ENCODE data around the gene HIF1A.
"Not testable (repeated sequence)": the region's sequence is repeated elsewhere in the genome, so short reads cannot be mapped to it uniquely, and the experiment has no call there.

Gene HIF1A

DNA sequence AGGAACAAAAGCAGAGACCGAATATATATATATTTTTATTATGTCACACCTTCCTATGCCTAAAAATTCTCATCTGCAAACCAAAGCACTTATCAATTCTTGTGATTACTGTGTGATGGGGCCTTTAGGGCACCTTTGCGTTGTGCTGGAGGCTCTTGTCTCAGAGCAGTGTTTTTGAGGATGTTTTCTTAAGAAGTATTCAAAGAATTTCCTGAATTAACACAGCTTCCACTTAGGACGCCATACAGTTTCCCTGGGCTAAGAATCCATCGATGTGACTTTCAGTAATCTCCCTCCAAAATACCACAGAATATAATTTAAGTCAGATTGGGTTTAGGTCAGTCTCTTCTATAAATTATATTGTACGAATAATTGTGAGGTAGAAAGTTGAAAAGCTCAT is 22.0 kb upstream of the HIF1A start:
- DNase-seq (ENCODE audit: low read depth in 2 of 2), result no peak

- DNase-seq (ENCODE audit: low read depth in 2 of 2), result no peak
Observed at GRCh38 chr14:61675291-61675690, 20.0 kb upstream of the HIF1A start.

- no peak for DNase-seq (ENCODE audit: low read depth in 2 of 2)
Observed at GRCh38 chr14:61677479-61677878, 17.8 kb upstream of the HIF1A start.

DNA sequence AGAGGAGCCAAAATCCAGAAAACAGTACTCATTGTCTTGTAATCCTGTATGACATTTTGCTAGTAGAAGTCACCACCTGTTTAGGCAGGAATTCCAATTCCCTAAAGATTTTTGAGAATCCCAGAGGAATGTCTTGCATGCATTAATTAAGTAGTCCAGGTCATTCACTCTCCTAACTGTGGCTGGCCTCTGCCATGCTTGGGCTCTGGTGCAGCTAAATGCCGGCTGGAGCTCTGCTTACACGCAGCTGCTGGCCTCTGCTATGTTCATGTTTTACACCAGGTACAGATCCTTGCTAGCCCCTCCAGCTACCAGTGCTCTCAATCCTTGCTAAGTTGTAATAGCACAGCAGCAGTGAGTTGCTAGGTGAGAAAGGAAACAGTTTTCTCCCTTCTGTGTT is 16.3 kb upstream of the HIF1A start:
- no peak for DNase-seq (ENCODE audit: low read depth in 2 of 2)

DNA sequence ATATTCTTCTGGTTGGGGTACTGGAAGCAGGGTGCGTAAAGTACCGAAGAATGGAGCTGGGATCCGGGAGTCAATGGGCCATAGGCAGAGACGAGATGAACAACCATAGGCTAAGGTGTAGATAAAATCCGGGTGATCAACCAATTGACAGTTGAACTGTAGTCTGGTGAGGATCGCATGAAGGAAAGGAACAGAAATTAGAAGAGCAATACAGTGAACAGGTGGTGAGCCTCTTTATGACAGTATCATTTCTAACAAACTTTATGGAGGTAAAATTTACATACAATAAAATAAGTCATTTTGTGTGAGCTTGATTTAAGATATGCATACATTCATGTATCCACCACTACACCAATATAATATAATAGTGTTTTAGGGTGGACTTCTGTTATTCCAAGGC is 13.9 kb upstream of the HIF1A start:
- DNase-seq (ENCODE audit: low read depth in 2 of 2), result no peak

DNA sequence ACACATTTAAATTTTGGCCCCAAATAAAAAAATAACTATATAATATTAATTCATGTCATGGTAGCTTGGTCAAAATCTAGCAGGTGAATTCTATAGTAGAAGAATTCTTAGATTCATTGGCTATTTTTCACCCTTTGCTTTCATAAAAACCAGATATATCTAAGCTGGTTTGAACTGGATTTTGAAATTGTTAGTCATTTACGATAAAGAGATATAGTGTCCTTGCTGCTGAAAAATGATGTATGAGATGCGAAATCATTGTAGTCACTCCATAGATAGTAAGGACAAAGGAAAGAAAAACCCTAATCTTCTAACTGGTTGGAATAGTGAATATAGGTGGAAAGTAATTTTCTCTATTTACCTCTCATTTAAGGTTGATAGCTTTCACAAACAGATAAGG is 12.2 kb upstream of the HIF1A start:
- no peak for DNase-seq (ENCODE audit: low read depth in 2 of 2)

- DNase-seq (ENCODE audit: low read depth in 2 of 2), result no peak
Observed at GRCh38 chr14:61690039-61690438, 5.3 kb upstream of the HIF1A start.

- no peak for DNase-seq (ENCODE audit: low read depth in 2 of 2)
Observed at GRCh38 chr14:61690982-61691381, 4.3 kb upstream of the HIF1A start.

GRCh38 chr14:61691495-61691894 is 3.8 kb upstream of the HIF1A start:
- DNase-seq (ENCODE audit: low read depth in 2 of 2), result no peak

DNA sequence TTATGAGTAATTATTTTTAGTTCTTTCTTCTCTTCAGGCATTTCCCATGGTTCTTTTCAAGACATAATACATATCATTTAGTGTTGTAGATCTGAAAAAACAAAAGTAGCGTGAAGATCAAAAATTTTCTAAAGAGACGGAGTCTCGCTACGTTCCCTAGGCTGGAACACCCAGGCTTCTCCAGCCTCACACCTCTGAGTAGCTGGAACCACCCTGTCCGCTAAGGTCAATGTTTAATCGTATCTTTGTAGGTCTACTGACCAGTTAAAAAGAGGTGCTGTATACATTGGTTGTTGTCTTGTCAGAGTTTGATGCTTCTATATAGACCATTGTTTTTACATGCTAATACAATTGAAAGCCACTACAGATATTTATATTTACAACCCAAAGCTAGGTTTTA is 1.3 kb upstream of the HIF1A start:
- no peak for DNase-seq (ENCODE audit: low read depth in 2 of 2)

- DNase-seq (ENCODE audit: low read depth in 2 of 2), result peak; percentile 42 to 47
Observed at GRCh38 chr14:61695695-61696527, 598 bp downstream of the HIF1A start.

DNA sequence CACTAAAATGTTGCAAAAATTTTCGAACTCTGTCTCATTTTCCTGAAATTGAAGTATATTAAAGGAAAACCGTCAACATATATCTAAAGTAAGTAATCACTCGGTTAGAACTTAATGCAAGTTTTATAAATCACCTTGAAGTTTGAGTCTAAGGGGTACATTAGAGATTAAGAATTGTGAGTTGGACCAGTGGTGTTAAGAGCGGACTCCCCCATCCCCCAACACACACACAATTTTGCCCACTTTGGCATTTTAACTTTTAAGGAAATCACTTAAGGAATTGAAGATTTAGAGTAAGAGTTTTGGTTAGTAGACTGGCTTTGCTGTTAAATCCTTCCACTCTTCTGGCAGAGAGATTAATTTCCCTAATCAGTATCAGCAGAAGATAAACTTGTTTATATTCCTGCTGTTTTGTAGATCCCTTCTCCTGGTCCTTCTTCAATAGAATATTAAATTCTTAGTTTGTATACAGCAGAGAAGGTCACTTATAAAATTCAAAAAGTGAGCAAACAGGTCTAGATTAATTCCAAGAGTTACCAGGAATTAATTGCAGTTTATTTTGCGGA is 1.5 kb downstream of the HIF1A start:
- no peak for DNase-seq (ENCODE audit: low read depth in 2 of 2)

GRCh38 chr14:61698206-61698980 is 3.1 kb downstream of the HIF1A start:
- DNase-seq (ENCODE audit: low read depth in 2 of 2), result no peak

GRCh38 chr14:61699027-61699426 is 3.7 kb downstream of the HIF1A start:
- no peak for DNase-seq (ENCODE audit: low read depth in 2 of 2)

DNA sequence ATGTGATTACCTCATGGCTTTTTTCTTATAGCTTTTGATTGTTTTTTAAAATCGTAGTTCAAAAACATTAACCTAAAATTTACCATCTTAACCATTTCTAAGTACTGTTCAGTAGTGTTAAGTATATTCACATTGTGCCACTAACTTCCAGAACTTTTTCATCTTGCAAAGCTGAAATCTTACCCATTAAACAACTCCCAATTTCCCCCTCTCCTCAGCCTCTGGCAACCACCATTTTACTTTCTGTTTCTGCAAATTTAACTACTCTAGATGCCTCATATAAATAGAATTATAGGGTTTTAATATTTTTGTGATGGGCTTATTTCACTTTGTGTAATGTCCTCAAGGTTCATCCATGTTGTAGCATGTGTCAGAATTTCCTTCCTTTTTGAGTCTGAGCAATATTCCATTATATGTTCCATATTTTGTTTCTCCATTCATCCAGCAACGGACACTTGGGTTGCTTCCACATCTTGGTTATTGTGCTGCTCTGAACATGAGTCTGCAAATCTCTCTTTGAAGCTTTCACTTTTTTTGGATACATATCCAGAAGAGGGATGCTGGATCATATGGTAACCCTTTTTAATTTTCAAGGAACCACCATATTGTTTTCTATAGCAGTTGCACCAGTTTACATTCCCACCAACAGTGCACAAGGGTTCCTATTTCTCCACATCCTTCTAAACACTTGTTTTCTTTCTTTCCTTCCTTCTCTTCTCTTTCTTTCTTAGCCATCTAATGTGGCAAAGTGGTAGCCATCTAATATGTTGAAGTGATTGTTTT is 5.0 kb downstream of the HIF1A start:
- DNase-seq (ENCODE audit: low read depth in 2 of 2), result no peak

- DNase-seq (ENCODE audit: low read depth in 2 of 2), result no peak
Observed at GRCh38 chr14:61701946-61702345, 6.6 kb downstream of the HIF1A start.

DNA sequence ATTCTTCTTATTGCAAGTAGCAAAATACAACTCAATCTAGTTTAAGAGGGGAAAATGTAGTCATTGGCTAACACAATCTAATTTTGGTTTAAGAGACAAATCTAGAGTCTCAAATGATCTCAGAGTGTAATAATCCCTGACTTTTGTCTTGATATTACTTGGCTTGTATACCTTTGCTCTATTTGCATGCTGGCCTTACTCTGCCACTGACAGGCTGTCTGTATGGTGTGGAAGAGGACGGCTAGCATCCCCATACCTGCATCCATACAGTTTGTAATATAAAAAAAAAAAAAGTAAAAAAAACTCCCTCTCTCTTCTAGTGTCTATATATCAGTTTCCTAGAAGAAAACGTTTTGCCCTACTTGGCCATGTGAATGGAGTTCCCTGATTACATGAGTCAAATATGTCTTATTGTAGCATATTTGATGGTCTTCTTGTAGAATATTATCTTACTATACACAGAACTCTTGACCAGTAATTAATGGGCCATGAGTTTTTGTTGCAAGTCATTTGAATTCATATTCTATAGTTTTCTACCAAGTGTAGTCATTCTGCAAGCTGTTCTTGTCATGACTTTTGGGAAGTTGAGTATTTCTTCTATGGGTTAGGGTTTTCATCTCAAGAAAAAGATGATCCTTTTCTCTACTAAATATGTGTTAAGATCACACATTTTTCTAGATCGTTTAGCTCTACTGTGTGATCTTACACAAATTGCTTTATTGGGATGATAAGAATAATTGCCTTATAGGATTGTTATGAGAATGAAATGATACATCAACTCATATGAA is 8.2 kb downstream of the HIF1A start:
- DNase-seq (ENCODE audit: low read depth in 2 of 2), result no peak

- no peak for DNase-seq (ENCODE audit: low read depth in 2 of 2)
Observed at GRCh38 chr14:61704554-61704953, 9.2 kb downstream of the HIF1A start.

- no peak for DNase-seq (ENCODE audit: low read depth in 2 of 2)
Observed at GRCh38 chr14:61705017-61705416, 9.7 kb downstream of the HIF1A start.

GRCh38 chr14:61706096-61706690 is 10.9 kb downstream of the HIF1A start:
- DNase-seq (ENCODE audit: low read depth in 2 of 2), result no peak

GRCh38 chr14:61707774-61708173 is 12.5 kb downstream of the HIF1A start:
- not testable (repeated sequence) for DNase-seq (ENCODE audit: low read depth in 2 of 2)
